Measurements from ENCODE around the gene GLI2. TPM values are rescaled to one million over a fixed set of nuclear protein-coding genes. Genes with fewer than 3 reads are reported as not detected.
A peak's percentile ranks its signal among the peaks of the same experiment; 100 is the strongest.

The GLI2 gene
- total and polyA plus RNA-seq, 2 of the 4 experiments (the other 2 are of a cell fraction), result 3.8 to 26.0 TPM

DNA sequence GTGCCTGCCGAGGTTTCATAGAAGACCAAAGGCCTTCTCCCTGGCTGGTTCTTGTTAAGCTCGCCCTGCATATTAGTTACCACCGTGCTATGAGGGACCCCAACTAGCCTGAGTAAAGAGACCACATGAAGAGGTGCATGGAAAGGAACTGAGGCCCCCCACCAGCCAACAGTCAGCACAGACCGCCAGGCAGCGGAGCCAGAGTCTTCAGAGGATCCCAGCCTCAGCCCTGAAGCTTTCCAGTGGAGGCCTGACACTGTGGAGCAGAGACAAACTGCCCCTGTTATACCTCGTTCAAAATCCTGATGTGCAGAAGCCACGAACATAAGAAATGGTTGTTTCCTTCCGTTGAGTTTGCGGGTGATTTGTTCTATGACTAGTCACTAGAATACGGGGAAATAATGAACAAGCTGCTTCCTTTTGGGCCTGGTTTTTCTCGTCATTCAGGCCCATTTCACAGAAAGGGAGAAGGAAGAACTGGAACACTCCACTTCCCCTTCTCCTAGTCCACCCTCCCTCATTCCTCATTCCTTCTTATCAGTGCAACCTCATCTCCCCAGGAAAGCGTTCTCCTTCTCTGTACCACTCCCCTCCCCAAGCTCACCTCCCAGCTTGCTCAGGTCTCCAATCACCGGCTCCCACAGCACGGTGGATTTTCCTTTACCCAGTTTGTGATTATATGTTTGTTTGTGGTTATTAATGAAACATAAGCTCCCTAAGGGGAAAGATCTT, 3.0 kb upstream of the GLI2 start:
- H2AFZ ChIP-seq (replicated peaks; ENCODE audit: low read length, poor library complexity), result peak overlapping the region; percentile 67
- peak overlapping the region; percentile 96 for H3K14ac ChIP-seq (replicated peaks; ENCODE audit: low read depth, low read length)
- no peak overlapping the region for H2AK9ac ChIP-seq (replicated peaks; ENCODE audit: low read depth, low read length, poor library complexity)
- peaks cover 22% of the 10 kb centered on the region for H3K4me1 ChIP-seq (ENCODE audit: control insufficient read depth, insufficient read depth, low read length)
- H3K9ac ChIP-seq (ENCODE audit: low read depth, low read length), result peak overlapping the region; percentile 36
- peaks cover 2% of the 10 kb centered on the region for H4K20me1 ChIP-seq (ENCODE audit: insufficient read depth, low read length)
- peak overlapping the region; percentile 43 to 75; a peak in 3 of 4 replicates for H4K8ac ChIP-seq (ENCODE audit: low read depth in 2 of 2, low read length in 2 of 2)
- peak overlapping the region; percentile 61; the same call in 1 of the 2 replicates for H3K56ac ChIP-seq (ENCODE audit: extremely low read depth, insufficient read depth, low read length)
- no peak for ATAC-seq (ENCODE audit: low read depth)
- peak overlapping the region; percentile 91 for H2BK20ac ChIP-seq (ENCODE audit: low read depth, low read length)
- H3K4me3 ChIP-seq (ENCODE audit: insufficient read depth, low read depth, low read length), result no peak overlapping the region
- dilution Hi-C loops (cut with HindIII; ENCODE audit: low sequenced_read_pairs, unreplicated experiment) (no loop called here), in situ Hi-C loops (cut with MboI; ENCODE audit: low sequenced_read_pairs) (loop anchor here (10.0 kb wide), 1 partner anchor 82 kb away; no protein-coding TSS in a partner anchor), intact Hi-C loops (cut with micrococcal nuclease) (no loop called here)
- peak overlapping the region; percentile 39 for H3K18ac ChIP-seq (ENCODE audit: low read depth, low read length)
- no peaks in the 10 kb centered on the region for H3K9me3 ChIP-seq (ENCODE audit: control insufficient read depth, insufficient read depth, low read length)
- WGBS, 2 experiments (ENCODE audit: extremely low coverage in 2 of 2, insufficient read length in 1 of 2), result 93% methylated on average over 6 of the region's 14 CpGs; no CpG with 5 or more reads in 1 of the 2 experiments
- peak overlapping the region; percentile 91 for H3K23ac ChIP-seq (ENCODE audit: low read depth, low read length)
- peak overlapping the region; percentile 98 for H3K4ac ChIP-seq (ENCODE audit: low read depth, low read length)
- H3K79me1 ChIP-seq (ENCODE audit: low read depth in 1 of 2, low read length in 2 of 2), result peaks cover 10 to 35% of the 10 kb centered on the region in 2 experiments
- TF ChIP-seq RAD21 (IDR thresholded peaks at IDR 0.05; ENCODE audit: low read length), result no peak
- CTCF ChIA-PET, result interaction anchor here (0.6 to 1.5 kb wide), 3 partner anchors 37 to 763 kb away, joined by 3 to 4 read pairs (median 3); no protein-coding TSS in a partner anchor
- DNase-seq, result no peak
- peaks cover 14% of the 10 kb centered on the region for H3K9me1 ChIP-seq (ENCODE audit: insufficient read depth, low read length)
- H2BK15ac ChIP-seq (ENCODE audit: low read depth, low read length), result peak overlapping the region; percentile 89
- H2BK5ac ChIP-seq (ENCODE audit: low read depth, low read length, poor library complexity, severe bottlenecking), result peak overlapping the region; percentile 83
- peak overlapping the region; percentile 14; the same call in 1 of the 2 replicates for H3K4me2 ChIP-seq (ENCODE audit: low read depth, low read length)
- H3K27me3 ChIP-seq (ENCODE audit: control insufficient read depth, insufficient read depth, low read length), result no peaks in the 10 kb centered on the region
- no TSS peak for BruUV-seq (replicated peaks)
- H2AK5ac ChIP-seq (ENCODE audit: low read depth, low read length), result peak overlapping the region; percentile 93
- H3K36me3 ChIP-seq (ENCODE audit: control insufficient read depth, insufficient read depth, low read length), result no peaks in the 10 kb centered on the region
- peak overlapping the region; percentile 84 for H3K27ac ChIP-seq (ENCODE audit: insufficient read depth, low read length)
- peak overlapping the region; percentile 6 for H4K5ac ChIP-seq (ENCODE audit: low read depth, low read length)
- POLR2A ChIA-PET (ENCODE audit: unreplicated experiment), result no interaction called here
- H2BK120ac ChIP-seq (ENCODE audit: low read depth, low read length), result peak overlapping the region; percentile 86
- H4K91ac ChIP-seq (ENCODE audit: insufficient read depth, low read depth, low read length), result peak overlapping the region; percentile 93

Measured in IMR-90 (cell line).